NOMO-1 treated with dmso at 0.1 percent for 144 hours (cell line): ENCODE results near the gene NFKBIE.
"Not testable (repeated sequence)": the region's sequence is repeated elsewhere in the genome, so short reads cannot be mapped to it uniquely, and the experiment has no call there.

Source experiments
- DNase-seq: peaks from one replicate; lab custom pipeline; 2025; ENCODE audit not compliant: unreplicated experiment; lab: John Stamatoyannopoulos, UW

The NFKBIE gene

DNA sequence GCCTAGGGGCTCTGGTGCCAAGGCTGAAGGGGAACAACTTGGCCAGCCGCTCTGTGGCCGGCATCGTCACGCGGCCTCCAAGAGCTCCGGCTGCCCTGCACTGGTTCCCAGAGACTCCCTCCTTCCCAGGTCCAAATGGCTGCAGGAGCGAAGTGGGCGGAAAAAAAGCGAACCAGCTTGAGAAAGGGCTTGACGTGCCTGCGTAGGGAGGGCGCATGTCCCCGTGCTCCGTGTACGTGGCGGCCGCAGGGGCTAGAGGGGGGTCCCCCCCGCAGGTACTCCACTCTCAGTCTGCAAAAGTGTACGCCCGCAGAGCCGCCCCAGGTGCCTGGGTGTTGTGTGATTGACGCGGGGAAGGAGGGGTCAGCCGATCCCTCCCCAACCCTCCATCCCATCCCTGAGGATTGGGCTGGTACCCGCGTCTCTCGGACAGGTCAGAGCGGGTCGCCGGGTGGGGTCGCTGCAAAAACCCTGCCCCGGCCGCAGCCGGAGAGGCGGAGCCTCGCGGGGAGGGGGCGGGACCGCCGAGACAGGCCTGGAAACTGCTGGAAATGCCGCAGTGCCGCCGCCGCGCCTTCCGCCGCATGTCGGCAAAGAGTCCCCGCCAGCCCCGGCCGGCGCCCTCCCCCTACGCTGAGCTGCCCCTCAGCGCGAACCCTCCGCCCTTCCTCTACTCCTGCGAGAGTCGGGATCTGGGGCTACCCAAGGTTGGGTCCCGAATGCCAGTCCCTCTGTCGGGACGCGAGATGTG is 19.3 kb downstream of the NFKBIE start:
- peak; percentile 71 for DNase-seq

GRCh38 chr6:44245391-44245911 is 19.9 kb downstream of the NFKBIE start:
- DNase-seq, result no peak

DNA sequence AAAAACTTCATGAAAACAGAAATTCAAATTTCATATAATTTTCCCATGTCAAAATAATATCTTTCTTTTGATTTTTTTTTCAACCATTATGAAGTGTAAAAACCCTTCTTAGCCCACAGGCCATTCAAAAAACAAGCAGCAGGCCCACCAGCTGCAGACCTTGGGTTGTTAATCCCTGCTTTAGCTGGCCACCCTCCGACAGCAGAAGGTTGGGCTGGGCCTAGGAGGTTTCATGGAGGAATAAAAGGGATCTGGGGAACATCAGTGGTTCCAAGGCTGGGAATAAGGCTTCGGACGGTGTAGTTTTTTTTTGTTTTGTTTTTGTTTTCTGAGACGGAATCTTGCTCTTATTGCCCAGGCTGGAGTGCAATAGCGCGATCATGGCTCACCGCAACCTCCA is 22.0 kb downstream of the NFKBIE start:
- no peak for DNase-seq

DNA sequence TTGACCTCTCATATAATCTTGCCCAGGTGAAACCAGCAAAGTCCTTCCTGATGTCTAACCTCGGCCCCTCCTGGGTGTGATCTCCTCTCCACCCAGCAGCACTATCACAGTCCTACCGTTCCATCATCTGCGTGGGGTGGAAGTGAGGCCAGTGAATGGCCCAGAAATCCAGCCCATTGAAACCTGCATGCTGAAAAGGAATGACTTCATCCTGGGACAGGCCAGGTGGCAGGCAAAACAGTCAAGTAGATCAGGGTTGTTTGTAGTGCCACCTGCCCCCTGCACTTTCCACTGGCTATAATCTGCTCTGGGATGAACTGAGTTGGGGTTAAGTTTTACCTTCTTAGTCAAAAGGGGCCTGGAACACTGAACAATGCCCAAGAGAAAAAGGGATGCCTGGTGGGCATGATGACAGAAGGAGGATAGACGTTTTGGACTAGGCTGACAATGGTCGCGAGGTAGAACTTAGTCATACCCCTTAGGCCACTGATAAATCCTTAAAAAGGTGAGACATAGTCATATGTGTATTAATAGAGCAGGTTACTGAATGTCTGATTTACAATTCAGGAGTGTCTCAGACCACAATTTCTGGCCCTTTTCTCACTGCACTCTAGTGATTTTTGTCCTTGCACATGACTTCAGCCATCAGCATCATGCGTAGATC is 26.5 kb downstream of the NFKBIE start:
- DNase-seq, result no peak

GRCh38 chr6:44237813-44238433 is 27.4 kb downstream of the NFKBIE start:
- peak; percentile 43 for DNase-seq

DNA sequence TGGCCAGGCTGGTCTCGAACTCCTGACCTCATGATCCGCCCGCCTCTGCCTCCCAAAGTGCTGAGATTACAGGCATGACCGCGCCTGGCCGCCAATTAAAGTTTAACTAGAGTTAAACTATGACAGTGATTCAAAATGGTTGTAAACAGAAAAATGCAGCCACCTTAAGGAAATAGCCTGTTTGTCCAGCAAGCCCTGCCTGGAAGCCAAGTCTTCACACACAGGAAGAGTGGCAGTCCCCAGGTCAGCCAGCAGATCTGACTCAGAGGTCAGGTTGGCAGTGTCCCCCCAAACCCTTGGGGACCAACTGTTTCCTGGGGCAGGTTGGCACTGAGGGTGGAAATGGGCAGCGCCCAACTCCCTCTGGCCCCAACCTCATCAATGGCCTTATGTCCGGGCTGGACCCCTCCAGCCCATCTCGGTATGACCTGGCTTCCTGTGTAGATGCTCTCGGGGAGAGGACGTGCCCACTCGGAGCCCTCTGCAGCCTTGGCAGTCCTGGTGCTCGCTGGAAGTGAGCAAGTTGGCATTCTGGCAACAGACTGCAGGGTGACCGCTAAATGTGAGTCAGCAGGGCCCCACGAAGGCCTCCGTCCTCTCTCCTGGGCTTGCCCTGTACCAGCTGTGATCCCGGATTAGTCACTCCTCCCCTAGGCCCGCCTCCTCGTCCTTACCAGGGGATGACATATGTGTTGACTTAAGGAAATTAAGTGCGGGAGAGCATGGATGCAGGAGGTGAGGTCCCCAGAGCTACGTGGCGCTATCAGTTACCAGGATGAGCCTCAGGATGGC is 28.1 kb downstream of the NFKBIE start:
- DNase-seq, result peak; percentile 81

GRCh38 chr6:44235891-44236516 is 29.3 kb downstream of the NFKBIE start:
- no peak for DNase-seq

DNA sequence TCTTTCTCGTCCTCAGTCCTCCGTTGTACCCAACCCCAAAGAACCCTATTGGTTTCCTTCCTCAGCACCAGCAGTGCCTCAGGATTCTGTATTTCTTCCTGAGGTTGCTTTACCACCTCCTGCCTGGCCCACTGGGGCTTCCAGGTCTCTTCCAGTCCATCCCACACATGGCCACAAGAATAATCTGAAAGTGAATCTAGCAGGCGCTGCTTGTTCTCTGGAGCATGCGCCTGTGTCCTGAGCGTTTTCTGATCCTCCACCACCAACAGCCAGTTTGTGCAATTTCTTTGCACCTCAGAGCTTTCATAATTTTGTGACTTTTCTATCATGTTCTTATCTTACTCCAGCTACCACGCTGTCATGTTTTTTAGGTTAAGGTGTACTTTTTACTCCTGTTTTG is 30.1 kb downstream of the NFKBIE start:
- no peak for DNase-seq

GRCh38 chr6:44234101-44235025 is 31.0 kb downstream of the NFKBIE start:
- no peak for DNase-seq

DNA sequence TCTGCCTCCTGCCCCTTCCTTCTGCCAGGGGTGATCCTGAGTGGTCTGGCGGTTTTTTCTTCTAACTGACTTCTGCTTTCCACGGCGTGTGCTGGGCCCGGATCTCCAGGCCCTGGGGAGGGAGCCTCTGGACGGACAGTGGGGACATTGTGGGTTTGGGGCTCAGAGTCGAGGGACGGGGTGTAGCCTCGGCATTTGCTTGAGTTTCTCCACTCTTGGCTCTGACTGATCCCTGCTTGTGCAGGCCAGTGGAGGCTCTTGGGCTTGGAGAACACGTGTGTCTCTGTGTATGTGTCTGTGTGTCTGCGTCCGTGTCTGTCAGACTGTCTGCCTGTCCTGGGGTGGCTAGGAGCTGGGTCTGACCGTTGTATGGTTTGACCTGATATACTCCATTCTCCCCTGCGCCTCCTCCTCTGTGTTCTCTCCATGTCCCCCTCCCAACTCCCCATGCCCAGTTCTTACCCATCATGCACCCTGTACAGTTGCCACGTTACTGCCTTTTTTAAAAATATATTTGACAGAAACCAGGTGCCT is 31.7 kb downstream of the NFKBIE start:
- no peak for DNase-seq

DNA sequence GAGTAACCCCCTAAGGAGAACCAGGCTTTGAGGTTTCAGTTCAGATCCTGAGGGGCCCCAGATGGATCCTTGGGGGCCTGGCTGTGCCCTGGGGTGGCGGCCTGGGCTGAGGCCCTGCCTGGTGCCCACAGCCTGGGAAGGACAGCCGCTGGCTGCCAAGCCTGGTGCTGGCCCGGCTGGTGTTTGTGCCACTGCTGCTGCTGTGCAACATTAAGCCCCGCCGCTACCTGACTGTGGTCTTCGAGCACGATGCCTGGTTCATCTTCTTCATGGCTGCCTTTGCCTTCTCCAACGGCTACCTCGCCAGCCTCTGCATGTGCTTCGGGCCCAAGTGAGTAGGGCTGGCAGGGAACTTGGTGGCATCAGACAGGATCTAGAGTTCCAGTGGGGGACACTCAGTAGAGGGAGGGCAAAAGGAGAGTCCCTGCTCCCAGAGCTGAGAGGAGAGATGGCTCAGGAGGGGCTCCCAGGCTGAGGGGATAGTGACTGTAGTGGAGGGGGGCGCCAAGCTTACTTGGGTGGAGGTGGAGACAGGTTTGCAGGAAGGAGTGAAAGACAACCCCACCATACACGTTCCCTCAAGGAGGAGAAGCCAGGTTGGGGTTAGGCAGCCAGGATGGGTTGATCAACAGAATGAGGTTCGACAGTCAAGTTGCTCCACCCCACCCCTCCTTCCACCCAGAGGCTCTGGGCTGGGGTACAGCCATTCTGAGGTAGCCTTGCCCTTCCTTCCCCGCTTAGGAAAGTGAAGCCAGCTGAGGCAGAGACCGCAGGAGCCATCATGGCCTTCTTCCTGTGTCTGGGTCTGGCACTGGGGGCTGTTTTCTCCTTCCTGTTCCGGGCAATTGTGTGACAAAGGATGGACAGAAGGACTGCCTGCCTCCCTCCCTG is 32.4 kb downstream of the NFKBIE start:
- DNase-seq, result no peak

DNA sequence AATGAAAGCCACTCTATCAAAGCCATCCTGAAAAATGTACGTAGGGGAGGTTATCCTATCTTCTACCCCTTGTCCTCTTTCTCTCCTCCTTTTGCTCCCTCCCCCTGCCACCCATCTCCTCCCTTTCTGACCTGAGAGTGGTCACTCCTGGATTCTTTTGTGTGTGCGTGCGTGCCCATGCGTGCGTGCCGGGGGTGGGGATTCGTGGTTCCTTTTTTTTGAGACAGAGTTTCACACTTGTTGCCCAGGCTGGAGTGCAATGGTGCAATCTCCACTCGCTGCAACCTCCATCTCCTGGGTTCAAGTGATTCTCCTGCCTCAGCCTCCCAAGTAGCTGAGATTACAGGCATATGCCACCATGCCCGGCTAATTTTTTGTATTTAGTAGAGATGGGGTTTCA is 33.9 kb downstream of the NFKBIE start:
- DNase-seq, result not testable (repeated sequence)

DNA sequence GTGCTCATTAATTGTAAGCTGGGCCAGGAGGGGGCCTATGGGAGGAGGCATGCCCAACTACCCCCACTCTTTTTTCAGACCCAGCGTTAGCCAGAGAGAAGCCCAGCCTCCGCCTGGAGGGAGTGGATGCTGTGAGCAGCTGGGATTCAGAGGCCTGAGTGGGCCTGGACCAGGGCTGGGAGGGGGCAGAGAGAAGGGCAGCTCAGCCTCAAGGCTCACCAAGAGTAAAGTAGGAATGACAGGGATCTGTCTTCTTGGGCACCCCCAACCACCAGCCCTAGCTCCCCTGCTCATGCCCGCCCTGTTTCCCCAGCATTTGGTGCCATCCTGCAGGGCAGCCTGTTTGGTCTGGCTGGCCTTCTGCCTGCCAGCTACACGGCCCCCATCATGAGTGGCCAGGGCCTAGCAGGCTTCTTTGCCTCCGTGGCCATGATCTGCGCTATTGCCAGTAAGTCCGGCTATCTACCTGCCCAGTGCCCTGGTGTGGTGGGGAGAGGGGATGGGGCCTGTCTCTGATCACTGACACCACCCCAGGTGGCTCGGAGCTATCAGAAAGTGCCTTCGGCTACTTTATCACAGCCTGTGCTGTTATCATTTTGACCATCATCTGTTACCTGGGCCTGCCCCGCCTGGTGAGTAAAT is 35.2 kb downstream of the NFKBIE start:
- DNase-seq, result no peak

GRCh38 chr6:44229376-44230033 is 35.8 kb downstream of the NFKBIE start:
- DNase-seq, result no peak

DNA sequence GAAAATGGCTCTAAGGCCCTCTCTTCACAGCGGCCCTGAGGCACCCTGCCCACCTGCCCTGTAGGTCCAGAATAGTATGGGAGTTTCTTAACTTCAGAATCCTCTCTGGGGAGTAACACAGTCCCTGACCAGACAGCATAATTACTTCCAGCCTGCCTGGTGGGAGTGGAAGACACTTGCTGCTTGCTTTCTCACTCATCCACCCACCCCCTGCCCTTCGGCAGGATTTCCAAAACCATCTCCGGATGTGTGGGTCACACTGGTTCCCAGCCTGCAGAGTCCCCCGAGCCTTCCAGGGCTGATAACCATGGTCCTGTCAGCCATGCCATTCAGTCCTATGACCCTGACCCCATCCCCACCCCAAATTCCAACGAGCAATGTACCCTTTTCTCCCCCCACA is 36.5 kb downstream of the NFKBIE start:
- DNase-seq, result no peak

- DNase-seq, result no peak
Observed at GRCh38 chr6:44228433-44228832, 36.9 kb downstream of the NFKBIE start.

DNA sequence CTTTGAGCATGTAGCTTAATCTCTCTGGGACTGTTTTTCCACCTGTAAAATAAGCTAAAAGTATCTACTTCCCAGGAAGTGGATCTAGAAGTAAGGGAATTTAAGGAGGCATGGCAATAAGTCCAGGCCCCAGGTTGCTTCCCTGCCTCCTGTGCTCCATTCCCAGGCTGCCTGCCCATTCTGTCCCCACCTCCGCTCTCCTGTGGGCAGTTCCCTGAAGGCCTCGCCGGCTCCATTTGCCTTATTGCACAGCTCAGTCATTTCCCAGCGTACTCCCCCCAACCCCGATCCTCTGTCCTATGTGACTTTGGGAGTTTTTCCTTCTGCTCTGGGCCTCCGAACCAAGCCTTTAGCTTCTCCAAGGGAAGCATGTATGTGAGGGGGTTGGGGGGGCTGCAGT is 37.3 kb downstream of the NFKBIE start:
- no peak for DNase-seq
